GM19455 (cell line): Measurements from ENCODE around the gene SH2B2.

Experiments used
- ATAC-seq: cut with Tn5 transposase; IDR thresholded peaks from one replicate; pipeline ENCODE4 v1.9.1; 2021; ENCODE audit not compliant: unreplicated experiment

SH2B2 gene

DNA sequence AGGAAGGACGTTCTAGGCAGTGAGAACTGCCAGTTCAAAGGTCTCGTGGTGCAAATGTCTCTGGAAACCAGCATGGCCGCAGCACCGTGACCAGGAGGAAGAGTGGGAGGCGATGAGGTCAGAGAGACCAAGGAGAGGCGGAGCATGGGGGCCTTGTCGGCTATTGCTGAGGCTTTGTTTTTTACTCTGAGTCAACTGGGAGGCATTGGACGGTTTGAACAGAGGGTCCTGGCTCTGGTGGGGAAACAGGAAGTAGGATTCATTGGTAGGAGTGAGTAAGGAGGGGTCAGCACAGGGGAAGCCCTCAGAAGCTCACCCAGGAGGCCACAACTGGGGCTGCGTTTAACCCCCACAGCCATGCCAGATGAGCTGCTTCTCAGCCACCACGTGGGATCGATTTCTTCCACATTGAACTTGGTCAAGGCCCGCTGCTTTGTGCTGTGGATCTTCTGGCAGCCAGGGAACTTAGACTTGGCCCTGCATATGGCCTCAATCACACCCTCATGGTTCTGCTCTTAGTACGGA lies 22.2 kb upstream of the SH2B2 start:
- ATAC-seq, result no peak

DNA sequence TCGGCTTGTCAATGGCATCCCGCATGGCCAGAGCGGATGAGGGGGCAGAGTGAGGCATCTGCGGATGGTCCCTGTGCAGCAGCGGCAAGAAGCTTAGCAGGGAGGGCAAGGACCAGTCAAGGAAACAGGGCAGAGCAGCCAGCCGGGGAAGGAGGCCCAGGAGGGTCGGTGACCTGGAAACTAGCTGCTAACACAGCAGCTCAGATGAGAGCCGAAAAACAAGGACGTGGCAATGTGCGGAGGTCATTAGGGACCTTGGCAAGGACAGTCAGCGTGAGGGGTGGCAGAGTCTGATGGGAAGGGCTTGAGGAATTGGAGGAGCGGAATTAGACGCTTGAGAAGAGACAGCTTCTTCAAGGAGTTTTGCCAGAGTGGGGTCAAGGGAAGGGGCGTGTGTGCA lies 20.1 kb upstream of the SH2B2 start:
- ATAC-seq, result no peak

DNA sequence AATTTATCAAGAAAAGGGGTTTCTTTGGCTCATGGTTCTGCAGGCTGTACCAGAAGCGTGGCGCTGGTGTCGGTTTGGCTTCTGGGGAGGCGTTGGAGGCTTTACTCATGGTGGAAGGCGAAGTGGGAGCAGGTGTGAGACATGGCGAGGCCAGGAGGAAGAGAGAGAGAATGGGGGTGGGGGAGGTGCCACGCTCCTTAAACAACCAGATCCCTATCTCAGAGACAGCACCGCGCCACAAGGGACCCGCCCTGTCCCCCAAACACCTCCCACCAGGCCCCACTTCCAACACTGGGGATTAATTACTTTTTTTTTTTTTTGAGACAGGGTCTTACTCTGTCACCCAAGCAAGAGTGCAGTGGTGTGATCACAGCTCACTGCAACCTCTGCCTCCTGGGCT lies 18.0 kb upstream of the SH2B2 start:
- no peak for ATAC-seq

DNA sequence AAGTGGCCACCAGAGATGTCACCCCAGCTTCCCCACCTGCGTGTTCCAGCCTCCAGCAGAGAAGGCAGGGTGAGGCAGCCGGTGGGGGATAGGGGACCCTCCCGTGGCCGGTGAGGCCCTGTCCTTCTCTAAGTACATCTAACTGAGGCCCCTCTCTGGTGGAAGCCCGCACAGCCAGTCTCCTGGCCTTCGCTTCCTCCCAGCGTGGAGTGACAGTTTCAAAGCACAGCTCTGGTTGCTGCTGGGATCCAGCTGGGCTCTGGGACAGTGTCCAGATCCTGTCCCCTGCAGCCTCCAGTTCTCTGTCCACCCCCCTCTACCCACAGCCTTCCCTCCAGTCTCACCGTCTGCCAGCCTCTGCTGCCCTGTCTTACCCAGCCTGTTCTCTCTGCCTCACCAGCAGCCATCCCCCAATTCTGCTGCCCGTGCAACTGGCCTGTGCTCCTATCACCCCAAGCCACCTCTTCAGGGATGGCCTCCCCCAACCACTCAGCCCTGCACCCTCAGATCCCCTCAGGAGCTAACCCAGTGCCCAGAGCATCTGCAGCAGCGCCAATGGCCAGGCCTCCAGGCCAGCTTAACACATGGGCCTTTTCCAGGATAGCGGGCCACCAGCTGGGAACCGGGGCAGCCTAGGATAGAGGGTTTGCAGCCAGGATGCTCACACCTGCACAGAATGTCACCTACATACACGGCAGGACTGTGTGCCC lies 16.3 kb upstream of the SH2B2 start:
- ATAC-seq, result no peak

- no peak for ATAC-seq
Measured at GRCh38 chr7:102271158-102271798, 15.4 kb upstream of the SH2B2 start.

GRCh38 chr7:102272075-102272916 lies 14.4 kb upstream of the SH2B2 start:
- ATAC-seq, result no peak

- no peak for ATAC-seq
Measured at GRCh38 chr7:102272917-102273748, 13.5 kb upstream of the SH2B2 start.

GRCh38 chr7:102273749-102274712 lies 12.6 kb upstream of the SH2B2 start:
- no peak for ATAC-seq

- ATAC-seq, result no peak
Measured at GRCh38 chr7:102275123-102275703, 11.5 kb upstream of the SH2B2 start.

DNA sequence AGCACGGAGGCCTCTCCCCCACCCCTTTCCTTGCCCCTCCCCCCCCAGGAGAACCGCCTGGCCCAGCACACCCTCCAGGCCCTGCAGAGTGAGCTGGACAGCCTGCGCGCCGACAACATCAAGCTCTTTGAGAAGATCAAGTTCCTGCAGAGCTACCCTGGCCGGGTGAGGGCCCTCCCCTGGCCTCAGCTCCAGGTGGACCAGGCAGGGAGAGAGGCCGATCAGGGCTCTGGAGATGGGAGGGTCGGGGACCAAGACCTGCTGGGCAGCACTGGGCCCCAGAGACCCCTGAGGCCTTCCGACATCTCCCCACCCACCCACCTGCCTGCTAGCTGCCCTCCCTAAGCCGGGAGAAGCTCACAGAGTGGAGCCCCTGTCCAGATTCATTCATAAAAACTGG lies 8.8 kb upstream of the SH2B2 start:
- no peak for ATAC-seq

DNA sequence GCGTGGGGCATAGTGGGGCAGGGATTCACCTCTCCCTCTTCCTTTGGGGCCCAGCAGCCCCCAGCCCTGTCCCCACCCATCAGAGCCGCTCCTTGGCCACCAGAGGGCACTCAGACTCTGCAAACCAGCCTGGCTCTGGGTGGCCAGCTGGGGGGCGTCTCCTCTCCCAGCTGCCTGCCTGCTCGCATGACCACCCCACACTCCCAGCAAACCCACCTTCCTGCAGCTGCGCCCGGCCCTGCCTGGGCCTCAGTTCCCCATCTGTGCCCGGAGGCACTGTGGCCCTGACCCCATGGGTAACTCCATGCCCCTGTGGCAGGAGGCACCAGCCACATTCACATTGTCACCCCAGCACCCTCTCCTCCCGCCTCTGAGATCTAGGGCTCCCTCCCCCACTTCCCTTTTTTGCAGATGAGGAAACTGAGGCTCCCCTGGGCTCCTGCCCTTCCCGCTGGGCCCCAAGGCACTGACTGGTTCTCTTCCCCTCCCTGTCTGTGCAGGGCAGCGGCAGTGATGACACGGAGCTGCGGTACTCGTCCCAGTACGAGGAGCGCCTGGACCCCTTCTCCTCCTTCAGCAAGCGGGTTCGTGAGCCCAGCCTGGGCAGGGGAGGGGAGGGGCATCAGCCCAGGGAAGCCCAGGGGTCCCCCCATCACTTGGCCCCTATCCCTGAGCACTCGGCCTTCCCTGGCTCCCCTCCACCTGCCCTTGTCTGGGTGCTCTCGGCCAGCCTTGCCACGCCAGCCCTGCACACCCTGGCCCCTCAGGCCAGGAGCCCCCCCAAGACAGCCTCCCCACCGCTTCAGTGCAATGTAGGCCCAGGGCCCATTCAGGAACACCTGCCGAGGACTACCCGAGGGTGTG lies 6.9 kb upstream of the SH2B2 start:
- peak; percentile 72 for ATAC-seq

GRCh38 chr7:102280521-102280920 lies 6.1 kb upstream of the SH2B2 start:
- ATAC-seq, result no peak

GRCh38 chr7:102281785-102282184 lies 4.9 kb upstream of the SH2B2 start:
- no peak for ATAC-seq

- no peak for ATAC-seq
Measured at GRCh38 chr7:102282465-102283362, 4.0 kb upstream of the SH2B2 start.

- ATAC-seq, result no peak
Measured at GRCh38 chr7:102283477-102284189, 3.0 kb upstream of the SH2B2 start.

DNA sequence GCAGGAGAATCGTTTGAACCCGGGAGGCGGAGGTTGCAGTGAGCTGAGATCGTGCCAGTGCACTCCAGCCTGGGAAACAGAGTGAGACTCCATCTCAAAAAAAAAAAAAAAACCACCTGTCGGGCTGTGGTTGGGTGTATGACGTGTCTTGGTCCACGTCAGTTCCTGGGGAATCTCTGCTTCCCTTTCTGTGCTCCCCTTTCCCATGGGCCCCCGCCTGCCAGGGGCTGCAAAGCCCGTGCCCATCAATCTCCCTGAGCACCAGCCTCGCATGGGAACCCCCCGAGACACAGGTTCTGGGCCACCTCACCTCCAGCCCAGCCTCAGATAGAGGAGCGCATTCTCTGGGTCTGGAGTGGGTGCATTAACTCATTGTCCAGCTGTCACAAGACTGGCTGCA lies 2.3 kb upstream of the SH2B2 start:
- ATAC-seq, result no peak
